ENCODE data around the gene ASGR1. TPM values are rescaled to one million over a fixed set of nuclear protein-coding genes. Genes with fewer than 3 reads are reported as not detected.
A peak's percentile ranks its signal among the peaks of the same experiment; 100 is the strongest.

ASGR1 gene
- total RNA-seq, 2 donors from 2014 or later: 6.8 to 14.2 TPM

GRCh38 chr17:7222093-7222971, 43.2 kb upstream of the ASGR1 start:
- H3K4me3 ChIP-seq (ENCODE audit: low read length): no peak overlapping the region
- H3K27me3 ChIP-seq (ENCODE audit: control insufficient read depth, insufficient read depth, low read length, poor library complexity, severe bottlenecking): no peaks in the 10 kb centered on the region
- Mint-ChIP-seq H3K4me1 (peaks cover 28% of the 10 kb centered on the region), H3K27me3 (ENCODE audit: insufficient read depth) (no peaks in the 10 kb centered on the region), H3K36me3 (ENCODE audit: low read depth) (peaks cover 51% of the 10 kb centered on the region), H3K9me3 (no peaks in the 10 kb centered on the region), H3K27ac (no peak overlapping the region), H3K4me3 (no peak overlapping the region)
- no peak for DNase-seq
- 93 to 95% methylated on average over 12 to 15 of the region's 15 CpGs for WGBS, 2 experiments (ENCODE audit: insufficient coverage in 1 of 2, insufficient read length in 1 of 2)
- no peak overlapping the region for H3K27ac ChIP-seq (ENCODE audit: low read depth, low read length)
- peaks cover 51% of the 10 kb centered on the region for H3K36me3 ChIP-seq (ENCODE audit: control insufficient read depth, insufficient read depth, low read length)
- H3K9me3 ChIP-seq (ENCODE audit: control insufficient read depth, low read length): no peaks in the 10 kb centered on the region
- no peak overlapping the region for H3K9ac ChIP-seq (ENCODE audit: extremely low read depth, low read length, poor library complexity, severe bottlenecking)
- peaks cover 19% of the 10 kb centered on the region for H3K4me1 ChIP-seq (ENCODE audit: control insufficient read depth, insufficient read depth, low read length)
- no peak for TF ChIP-seq CTCF (conservative IDR thresholded peaks at IDR 0.05)

GRCh38 chr17:7221278-7222092, 42.3 kb upstream of the ASGR1 start:
- no peak overlapping the region for H3K9ac ChIP-seq (ENCODE audit: extremely low read depth, low read length, poor library complexity, severe bottlenecking)
- H3K9me3 ChIP-seq (ENCODE audit: control insufficient read depth, low read length): no peaks in the 10 kb centered on the region

More at GRCh38 chr17:7221278-7222092, 42.3 kb upstream of the ASGR1 start:
- 71 to 93% methylated on average over 1 to 10 of the region's 10 CpGs for WGBS, 2 experiments (ENCODE audit: insufficient coverage in 1 of 2, insufficient read length in 1 of 2)
- Mint-ChIP-seq H3K4me1 (peaks cover 29% of the 10 kb centered on the region), H3K27me3 (ENCODE audit: insufficient read depth) (no peaks in the 10 kb centered on the region), H3K36me3 (ENCODE audit: low read depth) (peaks cover 44% of the 10 kb centered on the region), H3K9me3 (no peaks in the 10 kb centered on the region), H3K4me3 (no peak overlapping the region), H3K27ac (peak overlapping the region; percentile 96)
- peaks cover 19% of the 10 kb centered on the region for H3K4me1 ChIP-seq (ENCODE audit: control insufficient read depth, insufficient read depth, low read length)
- TF ChIP-seq CTCF (conservative IDR thresholded peaks at IDR 0.05): no peak
- peak overlapping the region; percentile 87 for H3K4me3 ChIP-seq (ENCODE audit: low read length)
- no peaks in the 10 kb centered on the region for H3K27me3 ChIP-seq (ENCODE audit: control insufficient read depth, insufficient read depth, low read length, poor library complexity, severe bottlenecking)
- H3K36me3 ChIP-seq (ENCODE audit: control insufficient read depth, insufficient read depth, low read length): peaks cover 45% of the 10 kb centered on the region
- DNase-seq: no peak
- no peak overlapping the region for H3K27ac ChIP-seq (ENCODE audit: low read depth, low read length)

Data from endodermal cell (in vitro differentiated cells).